Aorta (tissue), 5 donors: ENCODE measurements around the gene INPP4A. TPM values are rescaled to one million over a fixed set of nuclear protein-coding genes. Genes with fewer than 3 reads are reported as not detected.

ENCODE experiments used
- ATAC-seq: fragments of 200-7000 bp; cut with Tn5 transposase; one replicate; pipeline ENCODE4 v1.9.1; 2022; ENCODE audit warnings: moderate library complexity; ENCODE audit not compliant: low FRiP score
- DNase-seq, 2 donors: peaks; one replicate each; pipeline ENCODE4 v3.0.0-alpha.2; 2020
- H3K27ac ChIP-seq, 2 donors: one replicate each; pipeline ENCODE4 v1.5.1; 2013; ENCODE audit warnings: low read length in 2 of 2, mild to moderate bottlenecking in 2 of 2, moderate library complexity in 2 of 2, control low read depth in 1 of 2, inconsistent platforms in 1 of 2, low read depth in 1 of 2
- H3K27me3 ChIP-seq, 2 donors: one replicate each; pipeline ENCODE4 v1.6.1; 2013; ENCODE audit warnings: control low read depth in 1 of 2, low read length in 1 of 2, mild to moderate bottlenecking in 1 of 2, moderate library complexity in 1 of 2; ENCODE audit not compliant: insufficient read depth in 2 of 2, control insufficient read depth in 1 of 2
- H3K36me3 ChIP-seq, 2 donors: one replicate each; pipeline ENCODE4 v1.6.1; 2013; ENCODE audit warnings: control low read depth in 1 of 2, low read length in 1 of 2, mild to moderate bottlenecking in 1 of 2; ENCODE audit not compliant: insufficient read depth in 2 of 2, control insufficient read depth in 1 of 2
- H3K4me1 ChIP-seq, 2 donors: one replicate each; pipeline ENCODE4 v1.6.1; 2013; ENCODE audit warnings: low read length in 2 of 2, control low read depth in 1 of 2, mild to moderate bottlenecking in 1 of 2, moderate library complexity in 1 of 2; ENCODE audit not compliant: insufficient read depth in 2 of 2, control insufficient read depth in 1 of 2
- H3K4me3 ChIP-seq, 2 donors: one replicate each; pipeline ENCODE4 v1.5.1; 2013; ENCODE audit warnings: low read length in 2 of 2, control low read depth in 1 of 2, mild to moderate bottlenecking in 1 of 2
- H3K9me3 ChIP-seq: one replicate; pipeline ENCODE4 v1.6.1; 2013; ENCODE audit warnings: mild to moderate bottlenecking, low read length; ENCODE audit not compliant: control insufficient read depth
- WGBS, 2 donors: extraction: QIAGEN DNeasy Blood & Tissue Kit; methylation state at CpG; one replicate each; pipeline ENCODE4 v1.1.7; 2013; 5-methylcytosine and 5-hydroxymethylcytosine counted together
- intact Hi-C, 2 donors: fragments of 100-400 bp; cut with DNase I; formaldehyde crosslinking; loops; one replicate each; pipeline versions ENCODE4 v1.14.2 to v1.15.0; 2022
- polyA plus RNA-seq, 2 donors: library from polyadenylated mRNA; stranded (reverse); fragments of 200-250 nt; gene quantifications; one replicate each; pipeline ENCODE4 v1.2.3, GENCODE V29; 2013
- total RNA-seq, 2 donors: library from RNA; stranded (reverse); fragmentation: NEBNext Ultra II Directional; extraction: Animal tissue kit (Norgen Biotek cat#: 25700); gene quantifications; one replicate each; pipeline ENCODE4 v1.2.1, GENCODE V29; 2021
- donor health status: healthy with polysubstance abuse.
- donor health status: Bipolar disorder and iron deficiency.
- donor health status: DM: no; HTN: no; CAD: no.
- donor health status: DM: no; HTN: no; CAD: no.
- donor health status: DM: yes; HTN: yes; CAD: no.

The INPP4A gene
- total and polyA plus RNA-seq, 4 donors, result 2.9 to 43.4 (median 21.4) TPM

DNA sequence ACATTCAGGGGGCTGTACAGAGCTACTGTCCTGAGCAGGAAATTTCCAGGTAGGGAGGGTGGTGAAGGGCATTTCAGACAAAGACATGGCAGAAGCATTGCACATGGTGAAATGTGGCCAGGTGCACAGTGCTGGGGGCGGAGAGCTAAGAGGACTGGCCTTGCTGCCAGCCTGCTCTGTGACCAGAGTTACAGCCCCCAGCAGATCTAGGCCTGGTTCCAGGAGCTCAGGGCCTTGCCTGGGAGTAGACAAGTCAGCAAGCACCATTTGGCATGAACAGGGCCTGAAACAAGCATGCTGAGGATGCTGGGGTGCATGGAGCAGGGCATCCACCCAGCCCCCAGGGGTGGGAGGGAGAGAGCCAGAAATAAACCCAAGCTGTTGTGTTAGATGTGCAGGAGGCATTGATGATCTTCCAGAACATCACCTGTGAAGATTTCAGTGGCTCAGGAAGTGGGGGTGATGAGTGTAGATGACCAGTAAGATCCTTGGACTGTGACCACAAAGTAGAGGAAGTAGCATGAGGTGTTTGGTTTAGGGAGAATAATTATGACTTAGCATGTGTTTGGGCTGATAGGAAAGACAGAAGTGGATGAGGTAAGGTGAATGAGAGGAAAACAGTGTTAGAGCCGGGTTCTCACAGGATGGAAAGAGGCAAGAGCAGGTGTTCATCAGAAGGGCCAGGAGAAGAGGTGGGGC, 102.6 kb downstream of the INPP4A start:
- no peak for ATAC-seq
- WGBS, 2 donors, result 97% methylated on average over 2 of the region's 2 CpGs
- Histone ChIP-seq H3K27ac (no peak overlapping the region), H3K9me3 (no peaks in the 10 kb centered on the region), H3K4me3 (no peak overlapping the region), H3K27me3 (no peaks in the 10 kb centered on the region), H3K36me3 (peaks cover 0 to 15% of the 10 kb centered on the region in 2 donors), H3K4me1 (no peaks in the 10 kb centered on the region)
- intact Hi-C loops, result no loop called here
- DNase-seq, result no peak

DNA sequence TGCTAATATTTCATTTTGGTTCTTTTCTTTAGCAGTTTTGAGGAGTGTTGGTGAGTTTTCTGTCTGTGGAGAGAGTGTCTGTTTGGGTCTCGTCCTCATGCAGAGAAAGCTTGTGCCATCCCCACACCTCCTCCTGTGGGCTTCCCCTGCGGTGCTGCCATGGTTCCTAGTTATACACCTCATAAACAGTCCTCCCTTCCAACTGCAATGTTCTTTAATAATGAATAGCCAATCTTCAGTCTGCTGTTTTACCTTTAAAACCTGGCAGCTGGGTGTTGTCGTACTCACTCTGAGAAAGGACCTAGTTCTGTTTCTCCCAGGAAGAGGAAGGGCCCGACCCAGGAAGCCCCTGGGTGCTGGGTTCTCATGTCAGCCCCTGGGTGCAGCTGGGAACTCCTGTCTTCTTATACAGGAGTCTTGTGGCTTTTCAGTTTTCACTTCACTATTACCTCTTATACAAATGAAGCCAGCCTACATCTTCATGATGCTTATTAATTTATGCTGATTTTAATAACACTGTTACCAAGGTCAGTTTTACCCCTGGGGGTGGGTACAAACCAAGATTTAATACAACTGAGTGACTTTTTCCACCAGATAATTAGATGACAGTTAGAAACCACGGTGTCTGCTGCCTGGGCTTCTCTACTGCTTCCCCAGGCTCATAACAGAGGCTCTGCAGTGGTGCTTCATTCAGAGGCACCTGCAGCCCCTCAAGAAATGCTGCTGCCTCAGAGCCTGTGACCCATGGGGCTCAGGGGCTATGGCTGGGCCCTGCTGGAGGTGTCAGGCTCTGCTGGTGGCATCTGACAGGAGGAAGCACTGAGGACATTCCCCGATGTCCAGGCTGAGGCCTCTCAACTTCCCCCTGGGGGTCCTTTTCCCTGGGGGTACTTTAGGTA, 104.5 kb downstream of the INPP4A start:
- Histone ChIP-seq H3K27me3 (no peaks in the 10 kb centered on the region), H3K4me3 (no peak overlapping the region), H3K4me1 (no peaks in the 10 kb centered on the region), H3K36me3 (peaks cover 2 to 20% of the 10 kb centered on the region in 2 donors), H3K9me3 (no peaks in the 10 kb centered on the region), H3K27ac (no peak overlapping the region)
- intact Hi-C loops, result no loop called here
- WGBS, 2 donors, result 92 to 93% methylated on average over 6 of the region's 6 CpGs
- ATAC-seq (no peak), DNase-seq (no peak)

DNA sequence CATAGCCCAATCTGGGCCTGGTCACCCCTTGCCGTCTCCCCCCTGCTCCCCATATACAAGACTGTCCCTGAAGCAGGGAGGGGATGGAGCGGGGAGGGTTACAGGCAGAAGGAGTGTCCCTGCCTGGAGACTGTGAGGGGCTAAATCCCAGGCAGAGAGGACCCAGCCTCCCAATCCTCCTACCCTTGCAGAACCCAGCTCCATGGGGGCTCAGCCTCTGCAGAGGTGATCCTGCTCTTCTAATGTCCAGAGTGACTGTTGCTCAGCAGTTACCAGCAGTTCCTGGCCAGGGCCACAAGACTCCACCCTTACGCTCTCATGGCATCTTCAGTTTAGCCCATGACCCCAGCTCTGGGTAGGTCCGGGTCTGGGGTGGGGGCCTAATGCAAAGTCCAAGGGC, 105.5 kb downstream of the INPP4A start:
- Histone ChIP-seq H3K27me3 (no peaks in the 10 kb centered on the region), H3K4me1 (no peaks in the 10 kb centered on the region), H3K4me3 (no peak overlapping the region), H3K36me3 (peaks cover 2 to 19% of the 10 kb centered on the region in 2 donors), H3K9me3 (no peaks in the 10 kb centered on the region), H3K27ac (no peak overlapping the region)
- intact Hi-C loops, result no loop called here
- WGBS, 2 donors, result 93 to 98% methylated on average over 4 of the region's 4 CpGs
- ATAC-seq, result peak; percentile 21
- DNase-seq, result no peak

GRCh38 chr2:98551316-98551715, 106.7 kb downstream of the INPP4A start:
- DNase-seq (no peak), ATAC-seq (no peak)
- WGBS, 2 donors, result 93 to 95% methylated on average over 6 of the region's 6 CpGs
- Histone ChIP-seq H3K4me3 (no peak overlapping the region), H3K4me1 (no peaks in the 10 kb centered on the region), H3K9me3 (no peaks in the 10 kb centered on the region), H3K27me3 (no peaks in the 10 kb centered on the region), H3K36me3 (peaks cover 2 to 20% of the 10 kb centered on the region in 2 donors), H3K27ac (no peak overlapping the region)
- intact Hi-C loops, result no loop called here

DNA sequence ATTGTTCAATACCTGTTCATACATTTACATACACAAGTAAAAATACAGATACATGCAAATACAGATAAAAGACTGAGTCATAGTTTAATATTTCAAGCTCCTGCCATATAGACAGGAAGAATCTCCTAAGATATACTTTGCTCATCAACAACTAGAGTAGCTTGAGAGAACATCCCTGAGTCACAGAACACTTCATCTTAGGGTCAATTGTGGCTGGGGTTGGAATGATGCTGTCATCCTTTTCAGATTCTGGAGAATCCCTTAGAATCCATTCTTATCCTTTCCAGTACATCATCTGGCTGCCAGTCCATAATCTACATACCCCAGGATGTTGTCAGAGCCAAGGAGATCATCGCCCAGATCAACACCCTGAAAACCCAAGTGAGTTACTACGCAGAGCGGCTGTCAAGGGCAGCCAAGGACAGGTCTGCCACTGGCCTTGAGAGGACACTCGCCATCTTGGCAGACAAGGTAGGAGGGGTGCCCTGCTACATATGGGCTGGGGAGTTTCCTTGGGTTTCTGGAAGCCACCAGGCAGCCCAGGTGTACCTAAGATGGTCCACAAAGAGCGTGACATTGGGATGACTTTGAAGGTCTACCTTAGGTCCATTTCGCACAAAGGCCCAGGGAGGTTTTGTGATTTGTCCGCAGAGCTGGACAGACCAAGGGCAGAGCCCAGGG, 108.0 kb downstream of the INPP4A start:
- DNase-seq (no peak), ATAC-seq (no peak)
- 97% methylated on average over 7 of the region's 7 CpGs for WGBS, 2 donors
- no peak overlapping the region for H3K27ac ChIP-seq
- H3K27me3 ChIP-seq, result no peaks in the 10 kb centered on the region
- H3K36me3 ChIP-seq, result peaks cover 2 to 19% of the 10 kb centered on the region in 2 donors
- no peak overlapping the region for H3K4me3 ChIP-seq
- intact Hi-C loops, result no loop called here
- no peaks in the 10 kb centered on the region for H3K9me3 ChIP-seq
- H3K4me1 ChIP-seq, result no peaks in the 10 kb centered on the region

GRCh38 chr2:98554116-98554861, 109.6 kb downstream of the INPP4A start:
- DNase-seq, result no peak
- Histone ChIP-seq H3K27ac (no peak overlapping the region), H3K4me1 (no peaks in the 10 kb centered on the region), H3K27me3 (no peaks in the 10 kb centered on the region), H3K36me3 (peaks cover 2 to 11% of the 10 kb centered on the region in 2 donors), H3K9me3 (no peaks in the 10 kb centered on the region), H3K4me3 (no peak overlapping the region)
- 86 to 90% methylated on average over 10 of the region's 10 CpGs for WGBS, 2 donors
- ATAC-seq, result no peak
- intact Hi-C loops, result no loop called here

DNA sequence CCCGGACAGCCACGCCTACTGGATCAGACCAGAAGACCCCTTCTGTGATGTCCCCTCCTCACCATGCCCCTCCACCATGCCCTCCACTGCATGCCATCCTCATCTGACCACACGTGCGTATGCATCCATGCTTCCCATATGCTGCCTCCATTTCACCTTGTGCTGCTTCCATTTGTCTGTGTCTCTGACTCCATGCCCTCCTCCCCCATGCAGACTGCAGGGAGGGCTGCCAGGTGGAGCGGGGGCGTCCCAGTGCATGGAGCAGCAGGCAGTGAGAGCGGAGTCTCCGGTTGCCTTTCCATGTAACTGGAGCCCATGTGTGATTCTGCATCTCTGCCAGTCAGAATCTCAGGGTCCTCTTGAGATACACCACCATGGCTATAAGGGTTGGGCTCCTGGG, 111.0 kb downstream of the INPP4A start:
- Histone ChIP-seq H3K36me3 (peaks cover 2 to 11% of the 10 kb centered on the region in 2 donors), H3K4me1 (no peaks in the 10 kb centered on the region), H3K4me3 (no peak overlapping the region), H3K9me3 (no peaks in the 10 kb centered on the region), H3K27ac (no peak overlapping the region), H3K27me3 (no peaks in the 10 kb centered on the region)
- WGBS, 2 donors, result 93 to 97% methylated on average over 8 of the region's 8 CpGs
- DNase-seq, result no peak
- intact Hi-C loops, result no loop called here
- ATAC-seq, result no peak

GRCh38 chr2:98556344-98557033, 111.8 kb downstream of the INPP4A start:
- 94% methylated on average over 5 of the region's 5 CpGs for WGBS, 2 donors
- no peaks in the 10 kb centered on the region for H3K9me3 ChIP-seq
- H3K27ac ChIP-seq, result no peak overlapping the region
- intact Hi-C loops, result no loop called here
- no peak for ATAC-seq
- H3K4me3 ChIP-seq, result no peak overlapping the region
- no peaks in the 10 kb centered on the region for H3K27me3 ChIP-seq
- no peaks in the 10 kb centered on the region for H3K4me1 ChIP-seq
- H3K36me3 ChIP-seq, result peaks cover 2 to 11% of the 10 kb centered on the region in 2 donors
- DNase-seq, result no peak
